ENCODE results near the gene RNF5. TPM values are rescaled to one million over a fixed set of nuclear protein-coding genes. Genes with fewer than 3 reads are reported as not detected.

RNF5 gene
- total and polyA plus RNA-seq, 9 of the 15 experiments (the other 6 are each of a cell fraction or from before 2014, with no cell fraction given), result 62.2 to 245 (median 129) TPM

- Histone ChIP-seq H3K79me2 (ENCODE audit: control insufficient read depth, insufficient read depth, low read length) (peaks cover 64% of the 10 kb centered on the region), H3K4me1 (replicated peaks in 1 of 2; ENCODE audit: control insufficient read depth in 2 of 2, insufficient read depth in 2 of 2, low read length in 2 of 2) (peaks cover 69 to 71% of the 10 kb centered on the region in 2 experiments), H3K27ac (ENCODE audit: extremely low read depth, low read depth, low read length) (peak overlapping the region; percentile 93), H3K4me2 (ENCODE audit: insufficient read depth, low read length) (peak overlapping the region; percentile 90), H3K36me3 (ENCODE audit: control insufficient read depth, insufficient read depth, low read length) (peaks cover 36% of the 10 kb centered on the region; the same call in 2 of the 3 replicates), H3K9ac (ENCODE audit: insufficient read depth in 1 of 2, low read depth in 2 of 2, low read length in 2 of 2) (peak overlapping the region; percentile 89 to 95), H3K9me1 (ENCODE audit: control insufficient read depth, insufficient read depth, low read length) (no peaks in the 10 kb centered on the region), H3K4me3 (peak overlapping the region; percentile 79), H3K27me3 (ENCODE audit: control insufficient read depth in 2 of 2, insufficient read depth in 2 of 2, low read length in 2 of 2) (no peaks in the 10 kb centered on the region), H2AFZ (ENCODE audit: low read depth, low read length) (no peak overlapping the region), H4K20me1 (replicated peaks; ENCODE audit: control insufficient read depth, insufficient read depth, low read length) (no peaks in the 10 kb centered on the region), H3K9me3 (replicated peaks; ENCODE audit: control insufficient read depth, insufficient read depth, low read depth, low read length) (no peaks in the 10 kb centered on the region)
- POLR2A ChIA-PET, result interaction anchor here (0.6 to 2.5 kb wide), 8 partner anchors 9 to 498 kb away, joined by 3 to 10 read pairs (median 4); partner anchors contain the start of gene FKBPL
- CTCF ChIA-PET (ENCODE audit: low intra/inter-chr PET ratio), result no interaction called here
- DNase-seq (ENCODE audit: extremely low read depth in 1 of 4, low spot score in 3 of 4), result peak in 1 of 4 experiments; percentile 27
- no peak for ATAC-seq
- no peak for FAIRE-seq
- under 1% methylated on average over 10 of the region's 10 CpGs for WGBS (ENCODE audit: insufficient coverage, low coverage, missing lambda C conversion rate)
- no TSS peak for BruUV-seq (replicated peaks)
- intact Hi-C loops (cut with micrococcal nuclease) (no loop called here), in situ Hi-C loops (cut with MboI) (no loop called here)
- TF ChIP-seq SIN3A (IDR thresholded peaks at IDR 0.05; ENCODE audit: borderline replicate concordance in 2 of 2, control insufficient read depth in 1 of 2, low read depth in 2 of 2, low read length in 2 of 2) (0 out of 4 replicates have a peak, but pooled peaks of 1 of the 2 experiments have one; percentile 11), DPF2 (IDR thresholded peaks at IDR 0.05) (0 out of 2 replicates have a peak, but pooled peaks have one; percentile 33), KDM5B (IDR thresholded peaks at IDR 0.05; ENCODE audit: insufficient replicate concordance, low read depth, low read length) (peak; percentile 32), MYC (IDR thresholded peaks at IDR 0.05; ENCODE audit: low read depth, low read length) (no peak), MYC (CRISPR knock-in tag; IDR thresholded peaks at IDR 0.05; ENCODE audit: borderline replicate concordance, low read depth) (0 out of 2 replicates have a peak, but pooled peaks have one; percentile 30), CXXC5 (CRISPR knock-in tag; IDR thresholded peaks at IDR 0.05) (0 out of 2 replicates have a peak, but pooled peaks have one; percentile 14), POLR2A (conservative IDR thresholded peaks at IDR 0.05) (peak; percentile 60; the same call in 1 of the 2 replicates), ZBTB9 (CRISPR knock-in tag; IDR thresholded peaks at IDR 0.05) (0 out of 2 replicates have a peak, but pooled peaks have one; percentile 14), SMARCA4 (IDR thresholded peaks at IDR 0.05) (peak; percentile 9; the same call in 1 of the 2 replicates), ZBTB26 (CRISPR knock-in tag; IDR thresholded peaks at IDR 0.05) (peak; percentile 83), MLLT1 (IDR thresholded peaks at IDR 0.05) (0 out of 4 replicates have a peak, but pooled peaks of 1 of the 2 experiments have one; percentile 40), SAP30 (IDR thresholded peaks at IDR 0.05; ENCODE audit: borderline replicate concordance, insufficient read depth, low read depth, low read length, poor library complexity, severe bottlenecking) (peak; percentile 29), TOE1 (IDR thresholded peaks at IDR 0.05; ENCODE audit: borderline replicate concordance) (no peak), TOE1 (CRISPR knock-in tag; IDR thresholded peaks at IDR 0.05; ENCODE audit: borderline replicate concordance, low read depth) (no peak), MTF1 (CRISPR knock-in tag; IDR thresholded peaks at IDR 0.05; ENCODE audit: borderline replicate concordance) (no peak)
Observed at GRCh38 chr6:32189069-32189741, 11.0 kb downstream of the RNF5 start.

Data from K562 (cell line).